Cardiac septum (tissue), 1 donor: Measurements from ENCODE around the gene STXBP1. TPM values are rescaled to one million over a fixed set of nuclear protein-coding genes. Genes with fewer than 3 reads are reported as not detected.

Experiments
- DNase-seq: peaks from one replicate; pipeline ENCODE4 v3.0.0-alpha.2; 2020; ENCODE audit warnings: low spot score
- intact Hi-C: fragments of 100-400 bp; cut with DNase I; formaldehyde crosslinking; loops from one replicate; pipeline ENCODE4 v1.14.0; 2022
- total RNA-seq: library from RNA; stranded (reverse); fragmentation: NEBNext Ultra II Directional; extraction: Animal tissue kit (Norgen Biotek cat#: 25700); gene quantifications from one replicate; pipeline ENCODE4 v1.2.1, GENCODE V29; 2021
- donor health status: DM: no; HTN: no; CAD: no.

The STXBP1 gene
- total RNA-seq, 1 donor from 2014 or later = 46.6 TPM

GRCh38 chr9:127640908-127641545 lies 28.9 kb downstream of the STXBP1 start:
- intact Hi-C loops = no loop called here
- no peak for DNase-seq

DNA sequence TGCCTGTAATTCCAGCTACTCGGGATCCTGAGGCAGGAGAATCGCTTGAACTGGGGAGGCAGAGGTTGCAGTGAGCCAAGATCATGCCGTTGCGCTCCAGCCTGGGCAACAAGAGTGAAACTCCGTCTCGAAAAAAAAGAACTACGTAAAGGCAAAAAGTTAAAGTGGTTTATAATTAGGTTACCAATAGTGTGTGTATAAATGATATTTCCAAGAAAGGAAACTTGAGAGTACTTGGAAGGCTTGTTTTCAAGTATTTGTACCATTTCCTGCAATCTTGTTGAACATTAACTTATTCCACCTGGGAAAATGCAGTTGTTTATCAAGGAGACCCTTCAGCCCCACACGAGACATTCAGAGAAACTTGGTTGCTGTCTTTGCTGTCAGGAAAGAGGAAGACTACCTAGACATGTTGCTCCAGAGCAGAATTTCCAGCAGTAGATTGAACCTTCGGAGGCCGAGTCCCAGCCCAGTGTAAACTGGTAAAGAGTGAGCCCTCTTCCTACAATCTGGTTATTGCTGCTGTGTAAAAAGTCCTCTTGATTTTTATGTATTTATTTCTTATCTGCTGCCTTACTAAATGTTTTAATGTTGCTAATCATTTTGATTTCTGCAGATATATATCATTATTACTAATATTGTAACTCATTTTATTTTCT lies 30.1 kb downstream of the STXBP1 start:
- no peak for DNase-seq
- intact Hi-C loops = no loop called here

DNA sequence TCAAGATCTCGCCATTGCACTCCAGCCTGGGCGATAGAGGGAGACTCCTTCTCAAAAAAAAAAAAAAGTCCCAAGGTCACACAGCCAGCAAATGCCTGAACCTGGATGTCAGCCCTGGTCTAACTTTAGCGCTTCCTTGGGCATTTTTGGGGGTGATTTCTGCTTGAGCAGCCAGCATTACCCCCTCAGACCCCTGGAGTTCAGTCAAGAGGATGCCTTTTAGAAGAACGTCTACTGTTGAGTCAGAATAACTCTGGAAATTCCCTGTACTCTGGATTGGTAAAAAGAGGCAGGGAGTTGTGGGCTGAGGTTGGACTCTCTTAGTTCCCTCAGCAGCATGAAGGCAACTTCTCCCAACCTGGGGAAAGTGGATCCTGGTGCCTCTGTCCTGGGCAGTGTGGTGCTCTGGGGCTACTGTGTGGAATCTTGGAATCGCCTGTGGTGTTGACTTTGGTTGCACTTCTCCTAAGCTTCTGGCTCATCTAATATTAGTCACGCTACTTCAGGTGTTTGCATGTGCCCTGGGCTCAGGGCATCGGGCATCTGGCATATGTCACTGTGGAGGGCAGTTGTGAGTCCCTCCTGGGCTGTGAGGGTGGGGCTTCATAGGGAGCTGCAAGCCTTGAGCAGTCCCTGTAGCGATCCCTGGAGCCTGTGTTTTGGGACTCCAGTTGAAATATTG lies 32.2 kb downstream of the STXBP1 start:
- intact Hi-C loops = no loop called here
- DNase-seq = no peak

DNA sequence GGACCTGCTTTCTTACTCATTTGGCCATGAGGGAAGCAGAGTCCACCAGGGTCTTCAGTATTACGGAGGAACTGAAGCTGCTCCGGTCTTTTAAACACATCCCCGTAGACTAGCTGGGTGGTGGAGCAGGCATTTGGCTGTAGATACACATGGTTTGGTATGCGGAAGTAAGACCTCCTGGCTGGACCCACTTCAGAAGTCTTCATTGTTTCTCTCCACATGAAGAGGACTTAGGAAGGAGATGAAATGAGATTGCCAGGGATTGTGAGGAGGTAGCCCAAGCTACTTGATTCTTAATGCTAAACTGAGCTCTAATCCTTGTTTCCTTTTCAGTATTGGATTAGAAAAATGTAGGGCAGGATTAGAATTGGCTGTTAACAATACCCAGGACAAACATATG lies 32.9 kb downstream of the STXBP1 start:
- intact Hi-C loops = loop anchor here (5.0 kb wide), 1 partner anchor 33 kb away; the partner anchor contains the start of gene STXBP1
- no peak for DNase-seq

GRCh38 chr9:127647451-127647850 lies 35.4 kb downstream of the STXBP1 start:
- intact Hi-C loops = loop anchor here (5.0 kb wide), 1 partner anchor 35 kb away; the partner anchor contains the start of gene STXBP1
- DNase-seq = no peak

DNA sequence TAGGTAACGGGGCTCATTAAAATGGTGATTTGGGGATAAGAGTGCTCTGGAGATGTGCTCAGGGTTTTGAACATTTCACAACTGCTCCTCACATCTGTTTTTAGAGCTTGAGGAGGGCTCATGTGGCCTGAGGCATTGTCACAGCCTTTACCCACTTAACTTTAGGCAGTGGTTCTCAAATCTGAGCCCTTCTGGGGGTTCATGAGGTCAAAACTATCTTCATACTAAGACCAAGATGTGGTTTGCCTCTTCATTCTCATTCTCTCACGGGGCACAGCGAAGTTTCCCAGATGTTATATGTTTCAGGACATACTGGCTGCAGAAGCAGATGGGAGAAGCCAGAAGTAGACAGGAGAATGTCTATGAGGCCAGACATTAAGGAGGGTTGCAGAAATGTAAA lies 38.4 kb downstream of the STXBP1 start:
- intact Hi-C loops = no loop called here
- DNase-seq = no peak

- intact Hi-C loops = no loop called here
Measured at GRCh38 chr9:127651697-127652610, 39.9 kb downstream of the STXBP1 start.

DNA sequence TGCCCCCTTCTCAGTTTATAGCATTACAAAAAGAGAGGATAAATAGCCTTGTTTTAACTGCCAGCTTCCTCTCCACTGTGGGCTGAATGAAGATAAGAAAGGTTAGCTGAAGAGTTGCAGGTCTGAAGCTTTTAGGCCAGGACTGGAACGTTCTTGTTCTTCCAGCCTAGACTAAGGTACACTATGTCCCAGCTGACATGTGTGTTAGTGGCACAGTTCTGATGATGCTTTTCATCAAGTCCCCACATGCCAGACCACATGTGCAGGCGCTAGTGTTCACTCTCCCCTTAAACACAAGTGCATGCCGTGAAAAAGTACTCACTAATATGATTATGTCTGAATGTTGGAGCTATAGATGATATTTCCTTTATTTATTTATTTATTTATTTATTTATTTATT lies 40.7 kb downstream of the STXBP1 start:
- intact Hi-C loops = no loop called here
- no peak for DNase-seq

More at GRCh38 chr9:127651697-127652610, 39.9 kb downstream of the STXBP1 start:
- DNase-seq = no peak

GRCh38 chr9:127654619-127655018 lies 42.5 kb downstream of the STXBP1 start:
- DNase-seq = no peak
- intact Hi-C loops = no loop called here

DNA sequence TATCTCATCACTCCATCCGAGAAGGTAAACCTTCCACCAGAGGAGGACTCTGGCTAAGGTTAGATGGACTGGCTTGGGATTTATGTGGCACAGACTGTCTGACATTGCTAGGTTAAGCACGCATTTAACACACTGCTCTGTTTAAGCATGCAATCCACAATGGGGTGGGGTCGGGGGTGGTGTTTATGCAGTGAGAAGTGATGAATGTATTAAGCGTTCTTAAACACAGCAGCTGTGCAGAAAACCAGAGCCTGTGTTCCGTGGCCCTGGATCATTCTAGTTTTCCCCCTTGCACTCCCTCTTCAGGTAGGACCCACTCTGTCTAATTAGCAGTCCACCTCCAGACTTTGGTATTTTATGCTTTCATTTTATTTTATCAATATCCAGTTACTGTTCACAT lies 46.4 kb downstream of the STXBP1 start:
- DNase-seq = no peak
- intact Hi-C loops = no loop called here

DNA sequence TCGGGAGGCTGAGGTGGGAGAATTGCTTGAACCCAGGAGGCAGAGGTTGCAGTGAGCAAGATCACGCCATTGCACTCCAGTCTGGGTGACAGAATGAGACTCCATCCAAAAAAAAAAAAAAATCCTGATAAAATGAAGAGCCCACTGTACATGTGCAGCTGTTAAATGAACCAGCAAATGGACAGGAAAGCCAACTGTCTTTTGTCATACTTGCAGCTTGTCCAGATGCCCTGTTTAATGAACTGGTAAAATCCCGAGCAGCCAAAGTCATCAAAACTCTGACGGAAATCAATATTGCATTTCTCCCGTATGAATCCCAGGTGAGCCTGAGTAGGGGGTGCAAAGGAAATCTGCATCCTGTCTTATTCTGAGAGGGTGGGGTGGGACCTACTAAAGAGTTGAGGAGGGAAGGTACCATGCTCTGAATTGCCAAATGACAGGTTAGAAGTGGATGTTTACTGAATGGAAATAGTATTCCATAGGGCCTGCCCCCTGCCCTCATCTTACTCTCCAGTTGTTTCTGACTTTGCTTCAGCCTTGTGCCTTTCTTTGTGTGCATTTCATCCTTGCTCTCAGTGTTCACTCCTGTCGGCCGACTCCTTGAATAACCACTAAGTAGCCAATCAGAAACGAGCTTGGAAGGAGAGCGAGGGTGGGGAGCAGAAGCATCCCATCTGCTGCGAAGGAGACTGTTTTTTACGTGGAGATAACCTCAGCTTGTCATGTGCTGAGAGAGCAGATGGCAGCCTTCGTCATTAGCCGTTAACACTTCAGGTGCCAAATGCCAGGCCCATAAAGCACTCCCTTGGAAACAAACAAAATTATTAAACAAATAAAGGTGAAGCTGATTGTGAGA lies 49.0 kb downstream of the STXBP1 start:
- intact Hi-C loops = no loop called here
- DNase-seq = no peak

GRCh38 chr9:127662617-127663016 lies 50.5 kb downstream of the STXBP1 start:
- intact Hi-C loops = no loop called here
- no peak for DNase-seq

GRCh38 chr9:127664324-127664677 lies 52.2 kb downstream of the STXBP1 start:
- intact Hi-C loops = no loop called here
- DNase-seq = no peak

DNA sequence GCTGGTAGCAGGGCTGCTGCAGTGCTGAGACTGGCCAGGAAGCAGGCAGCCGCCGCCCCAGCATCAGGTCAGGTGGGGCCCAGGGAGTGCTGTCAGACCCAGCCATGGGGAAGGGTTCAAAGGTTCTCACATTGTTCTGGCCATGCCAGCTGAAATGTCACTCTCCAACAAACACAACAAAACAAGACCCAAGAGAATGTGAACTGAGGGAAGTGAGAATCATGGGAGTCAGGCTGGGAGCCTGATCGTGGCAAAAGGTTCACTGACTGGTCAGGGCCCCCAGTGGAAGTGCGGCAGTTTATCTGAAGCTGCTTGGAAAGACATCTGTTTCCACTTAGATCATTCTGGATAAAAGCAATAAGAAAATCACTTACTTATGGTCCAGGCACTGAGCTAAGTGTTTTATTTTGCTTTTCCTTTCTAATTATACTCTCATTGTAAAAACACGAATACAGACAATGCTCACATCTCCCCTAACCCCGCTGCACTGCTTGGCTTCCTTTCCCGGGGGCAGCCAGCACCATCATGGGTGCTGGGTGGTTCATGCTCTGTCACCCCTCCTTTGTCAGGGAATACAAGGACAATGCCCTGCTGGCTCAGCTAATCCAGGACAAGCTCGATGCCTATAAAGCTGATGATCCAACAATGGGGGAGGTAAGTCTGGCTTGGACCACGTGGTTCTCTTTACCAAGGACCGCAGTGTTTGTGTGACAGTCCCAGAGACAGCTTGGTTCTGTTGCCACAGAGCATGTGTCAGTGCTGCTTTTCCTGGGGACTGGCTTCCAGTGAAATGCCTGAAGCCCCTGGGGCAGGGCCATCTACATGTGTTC lies 52.8 kb downstream of the STXBP1 start:
- intact Hi-C loops = no loop called here

DNA sequence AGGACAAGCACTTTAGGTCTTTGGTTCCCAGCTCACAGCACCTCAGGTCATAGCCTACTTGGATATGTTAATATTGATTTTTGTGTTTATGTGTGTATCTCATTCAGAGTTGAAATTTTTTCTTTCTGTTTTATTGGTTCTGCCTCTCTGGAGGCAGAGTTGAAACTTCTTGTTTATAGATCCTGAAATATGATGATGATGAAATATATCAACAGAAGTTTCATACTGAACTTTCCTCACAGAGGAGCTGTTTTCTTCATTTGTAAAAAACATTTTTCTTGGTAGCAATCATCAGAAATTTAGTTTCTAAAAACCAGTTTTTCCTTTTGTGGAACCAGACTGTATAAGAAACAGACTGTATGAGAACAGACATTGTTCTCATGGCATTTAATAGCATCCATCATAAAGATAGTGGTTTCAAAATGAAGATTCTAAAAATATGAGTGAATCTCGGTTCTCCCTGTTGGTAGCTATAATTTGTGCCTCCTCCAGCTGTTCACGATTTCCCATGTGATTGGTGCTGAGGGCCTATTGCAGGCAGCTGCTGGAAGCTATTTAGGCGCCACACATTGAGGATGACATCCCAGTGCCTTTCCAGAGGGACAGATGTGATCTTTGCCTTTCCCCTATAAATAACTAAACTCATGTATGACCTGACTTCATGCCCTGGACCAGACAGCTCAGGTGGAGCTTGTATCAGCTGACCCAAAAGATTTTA lies 55.2 kb downstream of the STXBP1 start:
- intact Hi-C loops = no loop called here
- no peak for DNase-seq

More for the DNA sequence above, 52.8 kb downstream of the STXBP1 start:
- no peak for DNase-seq

GRCh38 chr9:127667906-127668305 lies 55.8 kb downstream of the STXBP1 start:
- DNase-seq = no peak
- intact Hi-C loops = no loop called here

DNA sequence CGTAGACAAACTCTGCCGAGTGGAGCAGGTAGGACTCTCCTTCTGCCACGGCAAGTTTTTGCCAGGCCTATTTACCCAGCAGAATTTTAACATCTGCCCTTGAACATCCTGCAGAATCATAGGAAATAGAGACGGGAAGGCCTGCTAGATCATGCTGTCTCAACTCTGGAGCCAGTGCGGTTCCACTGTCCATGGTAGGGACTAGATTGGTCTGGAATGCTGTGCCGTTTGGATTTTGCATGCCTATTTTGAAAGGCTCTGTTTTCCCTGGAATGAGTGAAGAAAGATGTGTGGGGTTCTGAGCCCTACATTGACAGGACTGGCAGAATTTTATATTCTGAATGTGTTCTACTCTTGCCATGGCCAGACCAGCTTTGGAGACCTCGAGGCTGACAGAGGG lies 61.2 kb downstream of the STXBP1 start:
- intact Hi-C loops = no loop called here
- DNase-seq = no peak

GRCh38 chr9:127676638-127677037 lies 64.6 kb downstream of the STXBP1 start:
- no peak for DNase-seq
- intact Hi-C loops = no loop called here
